ENCODE measurements around the gene CLECL1. TPM values are rescaled to one million over a fixed set of nuclear protein-coding genes. Genes with fewer than 3 reads are reported as not detected.

CLECL1 gene
- total RNA-seq, 1 experiment from 2014 or later = not detected

DNA sequence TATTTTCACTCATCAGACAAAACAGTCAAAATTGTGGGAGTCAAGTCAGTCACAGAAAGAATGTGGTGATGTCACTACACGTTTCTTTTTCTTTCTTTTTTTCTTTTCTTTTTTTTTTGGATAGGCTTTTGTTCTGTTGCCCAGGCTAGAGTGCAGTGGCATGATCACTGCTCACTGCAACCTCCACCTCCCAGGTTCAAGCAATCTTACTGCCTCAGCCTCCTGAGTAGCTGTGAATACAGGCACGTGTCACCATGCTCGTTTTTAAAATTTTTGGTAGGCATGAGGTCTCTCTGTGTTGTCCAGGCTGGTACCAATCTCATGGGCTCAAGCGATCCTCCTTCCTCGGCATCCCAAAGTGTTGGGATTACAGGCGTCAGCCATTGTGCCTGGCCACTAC, 2.3 kb downstream of the CLECL1 start:
- no TSS peak for BruUV-seq (replicated peaks)
- Histone ChIP-seq H3K4me3 (ENCODE audit: low read depth, low read length, poor library complexity, severe bottlenecking) (no peak overlapping the region), H3K9me3 (ENCODE audit: low read depth, low read length, poor library complexity, severe bottlenecking) (no peaks in the 10 kb centered on the region), H3K27me3 (replicated peaks; ENCODE audit: insufficient read depth, low read depth, low read length, poor library complexity) (peaks cover 19% of the 10 kb centered on the region), H3K27ac (ENCODE audit: low read depth, low read length, poor library complexity, severe bottlenecking) (no peak overlapping the region), H3K4me1 (ENCODE audit: insufficient read depth, low read length, poor library complexity, severe bottlenecking) (no peaks in the 10 kb centered on the region), H3K36me3 (ENCODE audit: insufficient read depth, low read length, poor library complexity, severe bottlenecking) (no peaks in the 10 kb centered on the region)
- TF ChIP-seq CTCF (conservative IDR thresholded peaks at IDR 0.05; ENCODE audit: low read depth, low read length) (no peak), EZH2 (IDR thresholded peaks at IDR 0.05; ENCODE audit: borderline replicate concordance, low read depth, low read length, poor library complexity, severe bottlenecking) (no peak)
- DNase-seq (ENCODE audit: low spot score) = no peak
- intact Hi-C loops (cut with micrococcal nuclease; ENCODE audit: unreplicated experiment) = no loop called here
- ChIA-PET CTCF (no interaction called here), POLR2A (ENCODE audit: low non-redundant PET) (no interaction called here)

DNA sequence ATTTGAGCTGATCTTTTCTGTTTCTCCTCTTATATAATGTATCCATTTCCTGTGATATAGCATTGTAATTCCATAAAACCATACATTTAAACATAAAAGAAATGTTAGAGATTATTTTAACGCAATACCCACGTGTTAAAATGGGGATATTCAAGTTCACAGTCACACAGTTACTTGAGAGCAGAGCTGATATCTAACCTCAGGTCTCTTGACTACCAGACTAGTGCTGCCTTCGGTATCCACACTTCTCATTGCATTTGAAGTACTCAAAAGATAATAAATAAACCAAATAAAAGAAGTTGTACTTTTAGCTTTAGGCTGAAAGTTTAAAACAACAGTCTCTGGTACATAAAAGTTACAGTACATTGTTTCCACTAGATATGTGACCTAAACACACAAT, 2.9 kb downstream of the CLECL1 start:
- H3K36me3 ChIP-seq (ENCODE audit: insufficient read depth, low read length, poor library complexity, severe bottlenecking) = no peaks in the 10 kb centered on the region

GRCh38 chr12:9729082-9729481, 3.8 kb downstream of the CLECL1 start:
- Histone ChIP-seq H3K27me3 (replicated peaks; ENCODE audit: insufficient read depth, low read depth, low read length, poor library complexity) (peaks cover 26% of the 10 kb centered on the region), H3K36me3 (ENCODE audit: insufficient read depth, low read length, poor library complexity, severe bottlenecking) (no peaks in the 10 kb centered on the region), H3K9me3 (ENCODE audit: low read depth, low read length, poor library complexity, severe bottlenecking) (no peaks in the 10 kb centered on the region), H3K27ac (ENCODE audit: low read depth, low read length, poor library complexity, severe bottlenecking) (no peak overlapping the region), H3K4me3 (ENCODE audit: low read depth, low read length, poor library complexity, severe bottlenecking) (no peak overlapping the region), H3K4me1 (ENCODE audit: insufficient read depth, low read length, poor library complexity, severe bottlenecking) (no peaks in the 10 kb centered on the region)
- POLR2A ChIA-PET (ENCODE audit: low non-redundant PET) = no interaction called here
- BruUV-seq (replicated peaks) = no TSS peak
- intact Hi-C loops (cut with micrococcal nuclease; ENCODE audit: unreplicated experiment) = no loop called here
- CTCF ChIA-PET = no interaction called here
- TF ChIP-seq EZH2 (IDR thresholded peaks at IDR 0.05; ENCODE audit: borderline replicate concordance, low read depth, low read length, poor library complexity, severe bottlenecking) = no peak
- no peak for TF ChIP-seq CTCF (conservative IDR thresholded peaks at IDR 0.05; ENCODE audit: low read depth, low read length)
- DNase-seq (ENCODE audit: low spot score) = no peak

More for the DNA sequence above, 2.9 kb downstream of the CLECL1 start:
- TF ChIP-seq CTCF (conservative IDR thresholded peaks at IDR 0.05; ENCODE audit: low read depth, low read length) (no peak), EZH2 (IDR thresholded peaks at IDR 0.05; ENCODE audit: borderline replicate concordance, low read depth, low read length, poor library complexity, severe bottlenecking) (no peak)
- no peak for DNase-seq (ENCODE audit: low spot score)
- no TSS peak for BruUV-seq (replicated peaks)
- Histone ChIP-seq H3K4me3 (ENCODE audit: low read depth, low read length, poor library complexity, severe bottlenecking) (no peak overlapping the region), H3K9me3 (ENCODE audit: low read depth, low read length, poor library complexity, severe bottlenecking) (no peaks in the 10 kb centered on the region), H3K27ac (ENCODE audit: low read depth, low read length, poor library complexity, severe bottlenecking) (no peak overlapping the region), H3K4me1 (ENCODE audit: insufficient read depth, low read length, poor library complexity, severe bottlenecking) (no peaks in the 10 kb centered on the region), H3K27me3 (replicated peaks; ENCODE audit: insufficient read depth, low read depth, low read length, poor library complexity) (peaks cover 22% of the 10 kb centered on the region)
- ChIA-PET POLR2A (ENCODE audit: low non-redundant PET) (no interaction called here), CTCF (no interaction called here)
- intact Hi-C loops (cut with micrococcal nuclease; ENCODE audit: unreplicated experiment) = no loop called here

Measured in A673 (cell line).